Peyer's patch (tissue), 4 donors: Measurements from ENCODE around the gene CCDC187.
"Not testable (repeated sequence)": the region's sequence is repeated elsewhere in the genome, so short reads cannot be mapped to it uniquely, and the experiment has no call there.

Source experiments
- POLR2A ChIP-seq, 2 donors: fragments of 450-650 bp; IDR thresholded peaks; one replicate each; pipeline ENCODE4 v1.5.1; 2017; ENCODE audit warnings: antibody characterized with exemption in 2 of 2, mild to moderate bottlenecking in 2 of 2, moderate library complexity in 2 of 2
- TF ChIP-seq, protein P1 (sequence below), 6 experiments: fragments of 450-650 bp in 4 of 6; fragments of 200-600 bp in 2 of 6; sonication (generic) in 1 of 6; IDR thresholded peaks; one replicate each; pipeline ENCODE4 v1.5.1; 2017 to 2019; ENCODE audit warnings: antibody characterized with exemption in 6 of 6, mild to moderate bottlenecking in 3 of 6, moderate library complexity in 1 of 6

DNA sequence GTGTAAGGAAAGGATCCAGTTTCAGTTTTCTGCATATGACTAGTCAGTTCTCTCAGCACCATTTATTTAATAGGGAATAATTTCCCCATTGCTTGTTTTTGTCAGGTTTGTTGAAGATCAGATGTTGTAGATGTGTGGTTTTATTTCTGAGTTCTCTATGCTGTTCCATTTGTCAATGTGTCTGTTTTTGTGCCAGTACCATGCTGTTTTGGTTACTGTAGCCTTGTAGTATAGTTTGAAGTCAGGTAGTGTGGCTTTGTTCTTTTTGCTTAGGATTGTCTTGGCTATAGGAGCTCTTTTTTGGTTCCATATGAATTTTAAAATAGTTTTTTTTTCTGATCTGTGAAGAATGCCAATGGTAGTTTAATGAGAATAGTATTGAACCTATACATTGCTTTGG lies 17.1 kb upstream of the CCDC187 start:
- TF ChIP-seq, protein P1, sequence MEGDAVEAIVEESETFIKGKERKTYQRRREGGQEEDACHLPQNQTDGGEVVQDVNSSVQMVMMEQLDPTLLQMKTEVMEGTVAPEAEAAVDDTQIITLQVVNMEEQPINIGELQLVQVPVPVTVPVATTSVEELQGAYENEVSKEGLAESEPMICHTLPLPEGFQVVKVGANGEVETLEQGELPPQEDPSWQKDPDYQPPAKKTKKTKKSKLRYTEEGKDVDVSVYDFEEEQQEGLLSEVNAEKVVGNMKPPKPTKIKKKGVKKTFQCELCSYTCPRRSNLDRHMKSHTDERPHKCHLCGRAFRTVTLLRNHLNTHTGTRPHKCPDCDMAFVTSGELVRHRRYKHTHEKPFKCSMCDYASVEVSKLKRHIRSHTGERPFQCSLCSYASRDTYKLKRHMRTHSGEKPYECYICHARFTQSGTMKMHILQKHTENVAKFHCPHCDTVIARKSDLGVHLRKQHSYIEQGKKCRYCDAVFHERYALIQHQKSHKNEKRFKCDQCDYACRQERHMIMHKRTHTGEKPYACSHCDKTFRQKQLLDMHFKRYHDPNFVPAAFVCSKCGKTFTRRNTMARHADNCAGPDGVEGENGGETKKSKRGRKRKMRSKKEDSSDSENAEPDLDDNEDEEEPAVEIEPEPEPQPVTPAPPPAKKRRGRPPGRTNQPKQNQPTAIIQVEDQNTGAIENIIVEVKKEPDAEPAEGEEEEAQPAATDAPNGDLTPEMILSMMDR (IDR thresholded peaks at IDR 0.05): not testable (repeated sequence)
- not testable (repeated sequence) for TF ChIP-seq POLR2A (IDR thresholded peaks at IDR 0.05)
